Mesenteric fat pad (tissue), 1 donor: ENCODE measurements around the gene ADGRG6. TPM values are rescaled to one million over a fixed set of nuclear protein-coding genes. Genes with fewer than 3 reads are reported as not detected.
"Not testable (repeated sequence)": the region's sequence is repeated elsewhere in the genome, so short reads cannot be mapped to it uniquely, and the experiment has no call there.

Experiments
- DNase-seq: peaks from one replicate; pipeline ENCODE4 v3.0.0-alpha.2; 2020; ENCODE audit warnings: low spot score
- total RNA-seq: library from RNA; stranded (reverse); fragmentation: NEBNext Ultra II Directional; extraction: Animal tissue kit (Norgen Biotek cat#: 25700); gene quantifications from one replicate; pipeline ENCODE4 v1.2.1, GENCODE V29; 2021
- donor health status: DM: yes; HTN: yes; CAD: no.

ADGRG6 gene
- total RNA-seq, 1 donor from 2014 or later, result 8.0 TPM

DNA sequence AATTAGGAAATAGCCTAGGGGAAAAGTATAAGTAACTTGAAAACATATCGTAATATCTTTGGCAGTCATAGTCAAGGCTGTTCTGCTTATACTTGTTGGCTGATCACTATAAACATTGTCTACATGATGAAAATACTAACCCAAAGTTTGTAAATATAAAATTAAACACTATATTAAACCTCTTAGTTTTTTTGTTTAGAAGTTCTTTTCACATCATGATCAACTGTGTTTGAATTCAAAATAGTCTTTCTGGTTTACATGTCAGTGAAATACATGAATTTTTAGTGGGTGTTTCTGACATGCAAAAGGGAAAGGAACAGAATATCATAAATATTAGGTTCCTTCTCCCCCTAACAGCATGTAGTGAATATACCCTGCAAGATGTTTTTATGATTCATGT, 43.5 kb downstream of the ADGRG6 start:
- no peak for DNase-seq

DNA sequence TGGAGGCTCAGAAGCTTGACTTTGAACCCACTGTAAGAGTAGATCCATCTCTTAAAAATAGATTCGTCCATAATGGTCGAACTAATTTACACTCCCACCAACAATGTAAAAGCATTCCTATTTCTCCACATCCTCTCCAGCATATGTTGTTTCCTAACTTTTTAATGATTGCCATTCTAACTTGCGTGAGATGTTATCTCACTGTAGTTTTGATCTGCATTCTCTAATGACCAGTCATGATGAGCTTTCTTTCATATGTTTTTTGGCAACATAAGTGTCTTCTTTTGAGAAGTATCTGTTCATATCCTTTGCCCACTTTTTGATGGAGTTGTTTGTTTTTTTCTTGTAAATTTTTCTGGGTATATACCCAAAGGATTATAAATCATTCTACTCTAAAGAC, 44.4 kb downstream of the ADGRG6 start:
- not testable (repeated sequence) for DNase-seq

DNA sequence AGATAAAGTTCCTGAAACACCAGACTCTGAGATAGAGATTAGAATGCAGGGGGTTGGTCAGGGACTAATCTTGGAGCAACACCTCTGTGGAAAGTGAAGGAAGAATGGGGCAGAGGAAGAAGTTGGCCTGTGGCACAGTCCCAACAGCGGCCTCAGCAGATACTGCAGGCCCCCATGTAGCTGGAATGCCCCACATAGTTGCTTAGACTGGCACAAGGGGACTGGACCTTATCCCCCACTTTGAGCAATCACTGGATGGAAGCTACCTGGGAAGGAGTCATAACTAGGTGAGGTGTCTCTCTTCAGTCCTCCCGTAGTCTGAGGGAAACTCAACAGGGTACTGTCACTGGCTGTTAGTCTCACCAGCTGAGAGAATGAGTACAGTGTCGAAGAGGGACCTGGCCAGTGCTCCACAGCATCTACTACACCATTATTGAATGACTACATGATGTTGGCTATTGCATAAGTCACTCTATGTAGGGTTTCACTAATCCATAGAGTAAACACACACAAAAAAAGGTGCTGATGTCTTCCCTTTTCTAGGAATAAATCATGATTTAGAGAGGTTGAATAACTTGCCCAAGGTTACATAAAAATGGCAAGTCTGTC, 47.5 kb downstream of the ADGRG6 start:
- no peak for DNase-seq

DNA sequence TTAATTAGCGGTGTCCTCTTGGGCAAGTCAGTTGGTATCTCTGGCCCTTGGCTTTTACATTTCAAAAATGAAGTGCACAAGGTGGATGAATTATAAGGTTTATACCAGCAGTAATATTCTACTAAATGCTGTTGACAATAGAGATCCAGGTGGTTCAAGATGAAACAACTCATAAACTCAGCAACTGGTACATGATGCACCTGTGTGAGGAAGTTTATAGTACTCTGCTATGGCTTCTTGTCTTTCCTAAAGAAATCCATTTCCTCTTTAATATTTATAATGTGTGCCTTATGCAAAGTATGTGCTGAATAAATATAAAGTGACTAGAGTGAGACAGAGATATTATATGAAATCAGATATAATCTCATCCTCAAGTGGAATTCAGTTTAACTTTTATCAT, 48.5 kb downstream of the ADGRG6 start:
- no peak for DNase-seq

DNA sequence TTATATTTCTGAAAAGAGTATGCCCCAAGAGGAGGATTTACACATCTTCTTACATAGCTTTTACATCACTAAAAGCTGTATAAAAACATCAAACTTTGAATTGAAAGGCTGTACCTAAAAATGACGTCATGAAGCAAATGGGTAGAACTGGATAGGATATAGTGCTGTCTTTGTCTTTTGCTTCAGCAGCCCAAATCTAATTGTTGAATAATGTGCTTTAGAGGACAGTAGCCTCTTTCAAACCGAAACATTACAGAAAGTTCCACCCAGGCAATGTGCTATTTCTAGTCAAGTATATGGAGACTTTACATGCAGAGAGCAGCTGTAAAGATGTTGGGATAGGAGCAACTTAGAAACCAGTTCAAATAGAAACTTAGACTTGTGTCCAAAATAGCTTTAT, 51.9 kb downstream of the ADGRG6 start:
- no peak for DNase-seq

DNA sequence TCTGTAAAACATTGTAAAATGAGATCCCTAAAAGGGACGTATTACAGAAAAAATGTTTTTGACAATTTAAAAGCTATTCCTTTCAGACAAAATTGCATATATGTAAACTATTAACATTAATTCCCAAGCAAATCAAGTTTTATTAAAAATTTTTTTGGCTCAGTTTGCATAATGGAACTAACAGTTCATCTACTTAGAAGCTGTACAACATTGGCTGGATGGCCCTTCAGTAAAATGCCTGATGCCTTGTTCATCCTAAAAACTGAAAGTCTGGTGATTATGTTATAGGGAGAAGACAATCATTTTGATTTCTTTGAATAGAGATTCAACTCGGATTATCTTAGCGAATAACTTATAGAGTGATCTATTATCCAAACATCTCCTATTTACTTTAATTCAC, 52.8 kb downstream of the ADGRG6 start:
- no peak for DNase-seq

DNA sequence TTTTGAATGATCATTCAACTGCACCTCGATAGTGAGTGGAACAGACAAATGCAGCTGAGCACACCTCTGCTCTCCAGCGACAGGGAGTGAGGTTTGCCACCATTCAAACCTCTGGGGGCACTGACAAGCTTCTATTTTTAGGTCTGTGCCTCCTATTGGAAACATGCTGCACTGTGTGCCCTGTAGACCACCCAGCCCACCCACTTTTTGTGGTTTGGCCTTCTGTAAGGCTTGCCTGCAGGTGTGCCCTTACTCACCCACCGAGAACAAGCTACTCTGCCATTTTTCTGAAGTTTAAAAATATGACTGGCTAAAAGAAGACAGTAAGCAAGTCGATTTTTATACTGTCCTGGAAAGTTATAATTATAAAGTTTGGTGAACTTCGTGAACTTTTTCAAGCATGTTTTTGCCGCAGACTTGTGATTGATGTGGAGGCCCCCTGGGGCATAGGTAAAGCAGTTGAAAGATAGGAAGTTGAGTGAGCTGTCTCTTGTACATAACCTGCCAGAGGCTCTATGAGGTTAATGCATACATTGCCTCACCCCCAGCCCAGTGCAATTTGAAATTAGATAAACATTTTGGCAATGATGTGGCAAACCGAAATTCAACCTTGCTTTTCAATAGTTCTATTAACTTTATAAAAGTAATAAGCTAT, 53.8 kb downstream of the ADGRG6 start:
- DNase-seq, result no peak

DNA sequence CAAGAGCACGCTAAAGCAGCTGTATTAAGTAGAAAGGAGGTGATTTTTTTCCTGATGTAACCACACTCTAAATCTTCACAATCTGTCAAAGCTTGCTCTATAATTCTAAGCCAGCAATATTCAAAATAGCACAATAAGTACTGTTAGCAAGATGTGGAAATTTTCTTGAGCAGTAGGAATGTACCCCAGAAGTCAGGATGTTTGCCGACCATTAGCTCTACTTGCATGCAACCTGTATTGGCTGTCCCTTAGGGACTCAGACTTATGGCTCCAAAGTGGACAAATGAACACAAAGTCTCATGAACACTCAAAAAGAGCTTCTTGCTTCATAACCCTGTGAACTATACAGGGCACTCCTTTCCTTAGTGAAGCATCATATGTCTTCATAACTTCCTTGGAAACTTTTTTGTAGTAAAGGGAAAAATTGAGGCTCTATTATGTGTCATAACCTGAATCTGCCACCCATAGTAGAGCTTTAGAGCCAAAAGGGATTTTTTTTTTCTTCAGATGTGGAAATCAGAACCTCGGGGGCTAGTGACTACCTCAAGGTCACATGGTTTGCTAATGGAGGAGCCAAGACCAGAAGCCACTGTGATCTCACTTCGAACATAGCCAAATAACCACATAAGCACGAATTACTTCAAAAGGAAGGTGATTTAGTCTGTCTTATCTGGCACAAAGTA, 54.5 kb downstream of the ADGRG6 start:
- DNase-seq, result no peak

DNA sequence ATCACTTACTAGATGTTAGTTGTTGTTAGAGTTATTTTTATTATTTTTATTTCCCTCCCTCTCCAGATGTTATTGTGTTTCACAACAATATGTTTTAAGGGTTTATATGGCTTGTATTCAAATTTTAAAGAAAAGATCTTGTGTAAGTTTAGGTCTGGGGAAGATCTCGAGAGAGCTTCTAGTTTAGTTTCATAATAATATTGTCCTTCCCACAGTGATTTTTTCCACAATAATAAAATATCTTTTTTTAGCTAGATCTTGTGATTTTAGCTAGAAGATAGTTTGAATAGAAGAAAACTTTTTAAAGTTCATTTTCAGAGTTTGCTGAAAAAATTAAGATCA, 55.0 kb downstream of the ADGRG6 start:
- DNase-seq, result no peak

DNA sequence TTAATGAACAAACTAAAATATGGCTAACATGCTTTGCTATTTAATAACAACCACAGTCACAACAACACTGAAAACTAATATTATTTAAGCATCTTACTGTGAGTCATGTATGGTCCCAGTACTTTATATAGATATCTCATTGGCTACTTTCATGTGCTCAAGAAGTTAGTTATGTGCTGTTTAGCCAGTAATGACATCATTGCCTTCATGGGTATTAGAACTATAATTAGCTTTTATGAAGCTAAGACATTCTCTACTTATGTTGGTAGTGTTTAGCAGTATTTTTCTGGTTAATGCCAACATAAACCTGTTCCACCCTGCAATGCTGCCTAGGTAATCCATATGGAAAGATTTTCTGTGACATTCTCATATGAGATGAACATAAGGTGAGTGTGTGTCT, 56.1 kb downstream of the ADGRG6 start:
- DNase-seq, result no peak

DNA sequence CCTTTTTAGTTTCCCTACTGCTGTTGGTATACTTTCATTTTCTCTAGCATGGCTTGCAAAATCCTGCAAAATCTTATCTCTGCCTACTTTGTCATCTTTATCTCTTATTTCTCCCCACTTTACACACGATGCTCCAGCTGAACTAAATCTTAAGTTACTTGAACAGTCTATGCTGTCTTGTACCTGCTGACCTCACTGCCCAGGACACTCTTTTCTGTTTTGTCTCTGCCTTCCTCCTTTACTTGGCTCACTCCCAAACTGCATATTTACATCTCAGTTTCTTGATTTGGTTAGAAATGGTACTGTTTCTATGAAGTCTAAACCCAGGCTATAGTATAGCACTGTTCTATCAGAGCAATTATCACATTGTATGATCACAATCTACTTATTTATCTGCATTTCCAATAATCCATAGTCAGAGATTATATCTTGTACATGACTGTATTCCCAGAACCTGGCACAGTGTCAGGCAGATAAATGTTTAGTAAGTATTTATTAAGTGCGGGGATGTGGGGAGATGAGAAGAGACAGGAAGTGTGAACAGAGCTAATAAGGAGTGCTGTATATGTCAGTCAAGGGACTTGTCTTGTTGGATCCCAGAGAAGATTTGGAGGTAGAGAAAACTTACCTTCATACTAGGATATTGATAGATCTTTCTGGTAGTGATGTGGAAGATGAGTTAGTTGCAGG, 57.6 kb downstream of the ADGRG6 start:
- no peak for DNase-seq

DNA sequence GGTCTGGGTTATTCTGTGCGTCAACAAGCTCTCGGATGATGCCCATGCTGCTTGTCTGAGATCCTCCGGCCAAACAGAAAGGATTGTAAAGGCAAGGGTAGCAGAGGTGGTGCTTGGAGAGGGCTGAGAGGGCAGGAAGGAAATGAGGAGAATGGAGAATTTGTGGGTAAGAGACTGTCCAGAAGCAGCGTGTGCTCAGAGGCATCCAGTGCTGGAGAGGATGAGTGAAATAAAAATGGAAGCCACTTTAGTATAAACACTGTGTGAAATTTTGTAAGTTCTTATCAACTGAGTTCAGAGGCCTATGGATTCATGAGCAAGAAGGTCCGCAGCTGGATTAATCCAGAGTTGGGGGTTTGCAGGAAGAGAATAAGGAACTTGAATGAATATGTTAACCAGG, 59.5 kb downstream of the ADGRG6 start:
- DNase-seq, result no peak

DNA sequence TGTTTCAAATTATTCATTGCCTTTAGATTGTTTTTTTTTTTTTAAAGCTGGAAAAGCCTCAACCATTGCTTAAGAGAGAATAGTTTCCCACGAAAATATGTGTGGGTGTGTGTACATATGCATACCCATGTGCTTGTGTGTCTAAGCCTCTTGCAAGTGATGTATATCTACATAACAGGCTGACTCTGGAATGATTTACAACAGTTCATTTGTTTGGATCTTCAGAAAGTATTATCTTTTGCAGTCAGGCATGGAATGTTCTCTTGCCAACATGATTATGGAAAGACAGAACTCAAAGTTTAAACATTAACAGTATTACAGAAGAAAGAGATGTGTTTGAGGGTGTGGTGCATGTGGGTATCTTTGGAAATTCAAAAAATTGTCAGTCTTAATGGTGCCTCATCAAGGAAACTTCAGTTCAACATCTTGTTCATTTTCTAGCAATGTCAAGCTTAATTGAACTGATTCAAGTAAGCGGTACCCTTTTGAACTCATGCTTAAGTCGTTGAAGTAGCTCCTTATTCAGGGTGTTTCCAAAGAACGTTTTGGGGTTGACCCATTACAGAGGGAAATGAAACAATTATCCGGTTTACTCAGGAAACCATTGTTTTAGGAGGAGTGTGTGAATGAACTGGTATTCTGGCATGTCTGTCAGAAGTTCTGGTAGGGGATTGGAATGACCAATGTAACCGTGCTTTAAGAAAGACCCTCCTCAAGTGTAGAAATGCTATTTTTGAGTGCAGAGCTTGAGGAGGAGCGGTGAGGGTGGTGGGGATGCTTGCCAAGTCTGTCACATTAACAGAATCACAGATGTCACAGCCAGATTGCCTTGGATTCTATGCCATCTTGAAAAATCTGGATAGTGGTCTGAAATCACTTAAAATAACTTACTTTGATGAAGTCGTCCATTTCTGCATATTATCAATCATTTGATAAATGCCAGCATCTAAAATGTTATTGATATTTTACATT, 60.3 kb downstream of the ADGRG6 start:
- no peak for DNase-seq

DNA sequence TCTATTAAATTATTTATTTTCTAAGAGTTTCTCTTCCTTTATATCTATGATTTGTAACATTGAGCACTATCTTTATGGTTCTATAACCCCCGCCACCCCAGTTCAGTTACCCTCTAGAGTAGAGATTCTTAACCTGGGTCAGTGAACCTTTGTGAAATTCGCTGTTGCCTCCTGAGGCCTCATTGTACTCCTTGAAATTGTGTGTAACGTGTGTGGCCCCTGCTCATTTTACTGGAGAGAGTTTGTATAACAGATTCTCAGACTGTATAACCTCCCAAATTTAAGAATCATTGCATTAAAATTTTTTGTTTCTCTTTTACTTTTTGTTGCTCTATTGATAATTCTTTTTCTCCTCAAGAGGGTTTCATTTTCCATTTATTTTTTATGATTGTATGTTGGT, 65.3 kb downstream of the ADGRG6 start:
- DNase-seq, result no peak

DNA sequence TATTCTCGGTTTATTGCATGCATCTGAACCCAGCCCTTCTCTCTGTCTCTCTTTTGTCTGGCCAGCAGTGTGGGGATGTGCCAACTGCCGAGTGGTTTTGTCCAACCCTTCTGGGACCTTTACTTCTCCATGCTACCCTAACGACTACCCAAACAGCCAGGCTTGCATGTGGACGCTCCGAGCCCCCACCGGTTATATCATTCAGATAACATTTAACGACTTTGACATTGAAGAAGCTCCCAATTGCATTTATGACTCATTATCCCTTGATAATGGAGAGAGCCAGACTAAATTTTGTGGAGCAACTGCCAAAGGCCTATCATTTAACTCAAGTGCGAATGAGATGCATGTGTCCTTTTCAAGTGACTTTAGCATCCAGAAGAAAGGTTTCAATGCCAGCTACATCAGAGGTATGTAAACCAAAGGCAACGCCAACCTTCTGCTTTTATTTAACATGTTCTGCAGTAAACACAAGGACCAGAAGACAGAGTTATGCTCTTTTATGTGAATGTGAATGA, 65.8 kb downstream of the ADGRG6 start:
- no peak for DNase-seq

DNA sequence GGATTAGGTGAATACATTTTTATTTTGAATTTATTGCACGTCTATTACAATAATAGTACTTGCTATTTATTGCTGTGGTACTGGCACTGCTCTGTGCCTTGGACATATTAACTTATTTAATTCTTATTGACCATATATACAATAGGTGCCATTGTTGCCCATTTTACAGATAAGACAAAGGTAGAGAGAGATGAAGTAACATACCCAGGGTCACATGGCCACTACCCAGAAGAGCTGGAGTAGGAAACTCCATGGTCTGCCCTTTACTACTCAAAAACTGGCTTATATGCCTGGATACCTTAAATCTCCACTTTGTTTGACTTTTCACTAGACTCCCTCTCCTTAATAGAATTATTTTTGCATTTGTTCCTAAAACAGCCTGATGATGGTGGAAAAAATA, 67.5 kb downstream of the ADGRG6 start:
- DNase-seq, result no peak

DNA sequence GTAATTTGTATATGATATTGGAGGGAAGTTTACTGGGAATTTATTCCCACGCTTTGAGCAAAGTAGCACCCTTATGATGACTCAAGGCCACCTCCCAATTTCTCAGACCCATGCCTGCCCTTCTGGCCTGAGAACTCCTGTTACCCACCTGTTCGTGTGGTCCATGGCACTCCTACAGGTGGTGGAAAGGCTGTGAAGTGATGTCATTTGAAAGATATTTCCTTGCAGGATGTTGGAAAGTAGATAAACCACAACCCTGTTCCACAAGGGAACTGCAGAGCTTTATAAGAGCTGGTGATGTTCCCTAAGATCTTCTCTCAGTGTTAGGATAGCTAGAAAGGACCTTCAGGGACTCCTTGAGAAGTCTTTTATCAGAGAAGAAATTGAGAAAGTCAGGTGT, 70.5 kb downstream of the ADGRG6 start:
- DNase-seq, result no peak

DNA sequence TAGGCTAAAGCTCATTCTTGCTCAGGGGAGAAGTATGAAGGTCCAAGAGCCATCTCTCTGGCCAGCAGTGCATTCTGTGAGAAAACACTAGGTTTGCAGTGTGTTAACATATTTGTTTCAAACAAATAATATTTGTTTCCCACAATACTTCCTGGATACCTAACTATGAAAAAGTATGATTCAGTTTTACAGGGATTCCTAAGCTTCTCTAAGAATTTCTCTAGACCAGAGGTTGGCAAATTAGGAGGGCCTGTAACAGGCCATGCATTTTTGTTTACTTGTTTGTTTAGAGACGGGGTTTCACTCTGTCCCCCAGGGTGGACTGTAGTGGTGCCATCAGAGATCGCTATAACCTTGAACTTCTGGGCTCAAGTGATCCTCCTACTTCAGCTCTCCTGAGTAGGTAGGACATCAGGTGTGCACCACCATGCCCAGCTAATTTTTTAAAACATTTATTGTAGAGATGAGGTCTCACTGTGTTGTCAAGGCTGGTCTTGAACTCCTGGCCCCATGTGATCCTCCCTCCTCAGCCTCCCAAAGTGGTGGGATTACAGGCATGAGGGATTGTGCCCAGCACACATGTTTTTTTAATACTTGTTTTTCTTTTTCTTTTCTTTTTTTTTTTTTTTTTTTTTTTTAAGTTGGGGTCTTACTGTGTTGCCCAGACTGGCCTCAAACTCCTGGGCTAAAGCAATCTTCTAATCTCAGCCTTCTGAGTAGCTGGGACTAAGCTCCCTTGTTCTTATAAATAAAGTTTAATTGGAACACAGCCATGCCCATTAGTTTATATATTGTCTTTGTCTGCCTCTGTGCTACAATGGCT, 71.7 kb downstream of the ADGRG6 start:
- DNase-seq, result no peak

DNA sequence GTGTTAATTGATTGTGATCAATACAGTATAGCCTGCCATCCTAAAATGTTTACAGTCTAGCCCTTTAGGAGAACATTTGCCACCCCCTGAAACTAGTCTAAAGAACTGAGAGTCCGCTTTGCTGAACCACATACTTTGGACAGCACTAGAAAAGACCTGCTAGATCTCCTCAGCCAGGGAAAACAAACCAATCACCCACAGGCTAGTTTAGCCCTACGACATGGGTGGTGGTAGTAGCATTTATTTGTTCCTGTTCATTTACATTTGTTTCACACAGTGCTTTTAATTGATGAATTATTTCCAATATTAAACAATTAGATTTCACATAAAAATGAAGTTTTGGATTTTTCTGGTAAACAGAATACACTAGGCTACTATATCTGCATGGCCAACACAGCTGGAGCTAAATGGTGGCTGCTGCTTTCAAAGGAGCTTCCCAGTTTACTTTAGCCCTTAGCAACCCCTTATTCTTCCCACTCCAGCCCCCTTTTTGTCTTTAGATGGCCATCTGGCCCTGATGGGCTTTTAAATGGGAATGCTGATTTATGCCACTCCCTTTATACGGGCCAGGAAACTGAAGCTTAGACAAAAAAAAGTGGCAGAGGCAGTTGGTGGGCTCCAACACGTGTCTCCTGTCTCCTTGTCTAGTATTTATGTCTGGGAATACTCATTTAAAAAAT, 72.4 kb downstream of the ADGRG6 start:
- DNase-seq, result no peak
